Measurements from ENCODE around the gene LMAN1L.

Gene LMAN1L

GRCh38 chr15:74858369-74858740, 45.7 kb downstream of the LMAN1L start:
- DNase-seq (ENCODE audit: low read depth), result no peak

GRCh38 chr15:74863239-74864056, 50.8 kb downstream of the LMAN1L start:
- no peak for DNase-seq (ENCODE audit: low read depth)

GRCh38 chr15:74864296-74864695, 51.7 kb downstream of the LMAN1L start:
- no peak for DNase-seq (ENCODE audit: low read depth)

- no peak for DNase-seq (ENCODE audit: low read depth)
Observed at GRCh38 chr15:74865316-74865715, 52.7 kb downstream of the LMAN1L start.

GRCh38 chr15:74866090-74866489, 53.5 kb downstream of the LMAN1L start:
- no peak for DNase-seq (ENCODE audit: low read depth)

GRCh38 chr15:74867466-74868038, 54.9 kb downstream of the LMAN1L start:
- DNase-seq (ENCODE audit: low read depth), result no peak

- DNase-seq (ENCODE audit: low read depth), result no peak
Observed at GRCh38 chr15:74868059-74868458, 55.4 kb downstream of the LMAN1L start.

- no peak for DNase-seq (ENCODE audit: low read depth)
Observed at GRCh38 chr15:74869372-74869725, 56.7 kb downstream of the LMAN1L start.

- DNase-seq (ENCODE audit: low read depth), result no peak
Observed at GRCh38 chr15:74869726-74870407, 57.2 kb downstream of the LMAN1L start.

- DNase-seq (ENCODE audit: low read depth), result no peak
Observed at GRCh38 chr15:74870436-74871215, 58.0 kb downstream of the LMAN1L start.

- no peak for DNase-seq (ENCODE audit: low read depth)
Observed at GRCh38 chr15:74872702-74873035, 60.0 kb downstream of the LMAN1L start.

GRCh38 chr15:74873036-74873755, 60.6 kb downstream of the LMAN1L start, which contains the start of gene SCAMP2:
SCAMP2 (minus strand) TSS chr15:74873365; CDS start chr15:74873255, 110 bp downstream.
- DNase-seq (ENCODE audit: low read depth), result peak; percentile 83

GRCh38 chr15:74873756-74874424, 61.3 kb downstream of the LMAN1L start:
- no peak for DNase-seq (ENCODE audit: low read depth)

All from stimulated activated CD8-positive, alpha-beta memory T cell treated with anti-CD3 and anti-CD28 coated beads, Interleukin-12 subunit alpha, Interleukin-12 subunit beta, amount 100 ng/mL, for 4 hours (primary cell).